ENCODE measurements around the gene DDX41.

- no peak for TF ChIP-seq CTCF (IDR thresholded peaks at IDR 0.05)
- no peak for TF ChIP-seq EP300 (IDR thresholded peaks at IDR 0.05)
- no peak for TF ChIP-seq POLR2A (IDR thresholded peaks at IDR 0.05)
These were observed 40.1 kb downstream of the DDX41 start for GRCh38 chr5:177476531-177477233.

Measured in tibial nerve (tissue), 4 donors.